ENCODE results near the gene CISD3.

CISD3 gene

GRCh38 chr17:38752308-38753070 is 22.3 kb downstream of the CISD3 start, which contains the start of gene PSMB3:
PSMB3 (plus strand) TSS chr17:38752741; CDS start chr17:38752827, 86 bp downstream.
- Histone ChIP-seq H3K27me3 (ENCODE audit: insufficient read depth, low read length, poor library complexity, severe bottlenecking) (no peaks in the 10 kb centered on the region), H3K79me2 (ENCODE audit: insufficient read depth, low read length) (peaks cover 36% of the 10 kb centered on the region)

GRCh38 chr17:38753071-38753506 is 22.9 kb downstream of the CISD3 start:
- Histone ChIP-seq H3F3A (ENCODE audit: low read depth) (peaks cover 11% of the 10 kb centered on the region; the same call in 1 of the 2 replicates), H2AFZ (ENCODE audit: low read length) (no peak overlapping the region), H3K79me2 (ENCODE audit: insufficient read depth, low read length) (peaks cover 37% of the 10 kb centered on the region), H3K9me3 (ENCODE audit: insufficient read depth, low read depth, low read length) (no peaks in the 10 kb centered on the region), H4K20me1 (ENCODE audit: insufficient read depth, low read length, poor library complexity, severe bottlenecking) (peaks cover 7% of the 10 kb centered on the region), H3K9ac (ENCODE audit: low read depth, low read length, poor library complexity, severe bottlenecking) (peak overlapping the region; percentile 85), H3K4me3 (ENCODE audit: low read length, poor library complexity, severe bottlenecking) (peak overlapping the region; percentile 87), H3K27me3 (ENCODE audit: insufficient read depth, low read length, poor library complexity, severe bottlenecking) (no peaks in the 10 kb centered on the region), H3K9me2 (replicated peaks; ENCODE audit: low read depth, low read length) (no peaks in the 10 kb centered on the region), H3K4me1 (ENCODE audit: insufficient read depth, low read length, poor library complexity, severe bottlenecking) (peaks cover 23% of the 10 kb centered on the region), H3K4me2 (ENCODE audit: low read depth, low read length, poor library complexity, severe bottlenecking) (peak overlapping the region; percentile 91), H3K36me3 (ENCODE audit: insufficient read depth, low read length) (peaks cover 13% of the 10 kb centered on the region; the same call in 1 of the 2 replicates)
- TF ChIP-seq CTCF (conservative IDR thresholded peaks at IDR 0.05; ENCODE audit: low read length) (no peak), EZH2phosphoT487 (IDR thresholded peaks at IDR 0.05; ENCODE audit: borderline replicate concordance) (no peak)

More at GRCh38 chr17:38752308-38753070, 22.3 kb downstream of the CISD3 start, which contains the start of gene PSMB3:
- Histone ChIP-seq H3K9ac (ENCODE audit: low read depth, low read length, poor library complexity, severe bottlenecking) (peak within 1 kb of the TSS; percentile 85), H3K36me3 (ENCODE audit: insufficient read depth, low read length) (peaks cover 9% of the 10 kb centered on the region; the same call in 1 of the 2 replicates), H3K4me1 (ENCODE audit: insufficient read depth, low read length, poor library complexity, severe bottlenecking) (peaks cover 23% of the 10 kb centered on the region), H4K20me1 (ENCODE audit: insufficient read depth, low read length, poor library complexity, severe bottlenecking) (peaks cover 7% of the 10 kb centered on the region), H3F3A (ENCODE audit: low read depth) (peaks cover 11% of the 10 kb centered on the region; the same call in 1 of the 2 replicates), H3K9me3 (ENCODE audit: insufficient read depth, low read depth, low read length) (no peaks in the 10 kb centered on the region), H3K9me2 (replicated peaks; ENCODE audit: low read depth, low read length) (no peaks in the 10 kb centered on the region), H2AFZ (ENCODE audit: low read length) (peak within 1 kb of the TSS; percentile 94), H3K4me2 (ENCODE audit: low read depth, low read length, poor library complexity, severe bottlenecking) (peak within 1 kb of the TSS; percentile 96), H3K4me3 (ENCODE audit: low read length, poor library complexity, severe bottlenecking) (peak within 1 kb of the TSS; percentile 87)
- TF ChIP-seq EZH2phosphoT487 (IDR thresholded peaks at IDR 0.05; ENCODE audit: borderline replicate concordance) (no peak), CTCF (conservative IDR thresholded peaks at IDR 0.05; ENCODE audit: low read length) (no peak)

GRCh38 chr17:38761612-38762011 is 31.5 kb downstream of the CISD3 start:
- Histone ChIP-seq H3K27me3 (ENCODE audit: insufficient read depth, low read length, poor library complexity, severe bottlenecking) (no peaks in the 10 kb centered on the region), H3K9me3 (ENCODE audit: insufficient read depth, low read depth, low read length) (no peaks in the 10 kb centered on the region), H4K20me1 (ENCODE audit: insufficient read depth, low read length, poor library complexity, severe bottlenecking) (no peaks in the 10 kb centered on the region), H3K9ac (ENCODE audit: low read depth, low read length, poor library complexity, severe bottlenecking) (no peak overlapping the region), H3K4me3 (ENCODE audit: low read length, poor library complexity, severe bottlenecking) (no peak overlapping the region), H2AFZ (ENCODE audit: low read length) (no peak overlapping the region), H3F3A (ENCODE audit: low read depth) (no peaks in the 10 kb centered on the region), H3K36me3 (ENCODE audit: insufficient read depth, low read length) (peaks cover 63% of the 10 kb centered on the region; the same call in 1 of the 2 replicates), H3K9me2 (replicated peaks; ENCODE audit: low read depth, low read length) (no peaks in the 10 kb centered on the region), H3K4me1 (ENCODE audit: insufficient read depth, low read length, poor library complexity, severe bottlenecking) (no peaks in the 10 kb centered on the region), H3K4me2 (ENCODE audit: low read depth, low read length, poor library complexity, severe bottlenecking) (no peak overlapping the region), H3K79me2 (ENCODE audit: insufficient read depth, low read length) (0 out of 2 replicates have a peak, but pooled peaks cover 3% of the 10 kb centered on the region)
- peak; percentile 71 for TF ChIP-seq CTCF (conservative IDR thresholded peaks at IDR 0.05; ENCODE audit: low read length)
- TF ChIP-seq EZH2phosphoT487 (IDR thresholded peaks at IDR 0.05; ENCODE audit: borderline replicate concordance): no peak

Data from Loucy (cell line).